NB4 (cell line): Measurements from ENCODE around the gene RAD1.

Source experiments
- MYC ChIP-seq: IDR thresholded peaks from 2 replicates; pipeline ENCODE4 v1.6.1; 2011; ENCODE audit warnings: low read depth, low read length
- POLR2A ChIP-seq: IDR thresholded peaks from 2 replicates; pipeline ENCODE4 v1.6.1; 2011; ENCODE audit warnings: mild to moderate bottlenecking; ENCODE audit not compliant: insufficient read length; ENCODE audit errors: extremely low read depth
- TF ChIP-seq, protein P1 (sequence below): IDR thresholded peaks from one replicate; pipeline ENCODE4 v1.5.1; 2012; ENCODE audit warnings: low read depth, low read length
- TF ChIP-seq, protein P2 (sequence below): IDR thresholded peaks from 2 replicates; pipeline ENCODE4 v1.6.1; 2011; ENCODE audit warnings: low read depth, low read length

GRCh38 chr5:34868791-34869190, 46.5 kb downstream of the RAD1 start:
- TF ChIP-seq, protein P1, sequence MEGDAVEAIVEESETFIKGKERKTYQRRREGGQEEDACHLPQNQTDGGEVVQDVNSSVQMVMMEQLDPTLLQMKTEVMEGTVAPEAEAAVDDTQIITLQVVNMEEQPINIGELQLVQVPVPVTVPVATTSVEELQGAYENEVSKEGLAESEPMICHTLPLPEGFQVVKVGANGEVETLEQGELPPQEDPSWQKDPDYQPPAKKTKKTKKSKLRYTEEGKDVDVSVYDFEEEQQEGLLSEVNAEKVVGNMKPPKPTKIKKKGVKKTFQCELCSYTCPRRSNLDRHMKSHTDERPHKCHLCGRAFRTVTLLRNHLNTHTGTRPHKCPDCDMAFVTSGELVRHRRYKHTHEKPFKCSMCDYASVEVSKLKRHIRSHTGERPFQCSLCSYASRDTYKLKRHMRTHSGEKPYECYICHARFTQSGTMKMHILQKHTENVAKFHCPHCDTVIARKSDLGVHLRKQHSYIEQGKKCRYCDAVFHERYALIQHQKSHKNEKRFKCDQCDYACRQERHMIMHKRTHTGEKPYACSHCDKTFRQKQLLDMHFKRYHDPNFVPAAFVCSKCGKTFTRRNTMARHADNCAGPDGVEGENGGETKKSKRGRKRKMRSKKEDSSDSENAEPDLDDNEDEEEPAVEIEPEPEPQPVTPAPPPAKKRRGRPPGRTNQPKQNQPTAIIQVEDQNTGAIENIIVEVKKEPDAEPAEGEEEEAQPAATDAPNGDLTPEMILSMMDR: no peak
- TF ChIP-seq POLR2A (no peak), MYC (no peak)
- TF ChIP-seq, protein P2, sequence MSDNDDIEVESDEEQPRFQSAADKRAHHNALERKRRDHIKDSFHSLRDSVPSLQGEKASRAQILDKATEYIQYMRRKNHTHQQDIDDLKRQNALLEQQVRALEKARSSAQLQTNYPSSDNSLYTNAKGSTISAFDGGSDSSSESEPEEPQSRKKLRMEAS: no peak
